ENCODE measurements around the gene OR2B6.

OR2B6 gene

GRCh38 chr6:28000351-28001045 is 43.5 kb downstream of the OR2B6 start:
- no peak for DNase-seq

- DNase-seq, result no peak
Measured at GRCh38 chr6:28001351-28001750, 44.3 kb downstream of the OR2B6 start.

GRCh38 chr6:28001751-28002150 is 44.7 kb downstream of the OR2B6 start:
- no peak for DNase-seq

GRCh38 chr6:28002161-28002560 is 45.1 kb downstream of the OR2B6 start:
- no peak for DNase-seq

GRCh38 chr6:28003059-28003458 is 46.0 kb downstream of the OR2B6 start:
- DNase-seq, result no peak

GRCh38 chr6:28003661-28004060 is 46.6 kb downstream of the OR2B6 start:
- DNase-seq, result no peak

- DNase-seq, result no peak
Measured at GRCh38 chr6:28004350-28005151, 47.5 kb downstream of the OR2B6 start.

- DNase-seq, result peak in 2 of 56 donors; percentile 1 to 4
Measured at GRCh38 chr6:28005152-28005890, 48.3 kb downstream of the OR2B6 start.

- DNase-seq, result no peak
Measured at GRCh38 chr6:28005975-28006374, 48.9 kb downstream of the OR2B6 start.
